Gastrocnemius medialis (tissue), 4 donors: Measurements from ENCODE around the gene KCNK3. TPM values are rescaled to one million over a fixed set of nuclear protein-coding genes. Genes with fewer than 3 reads are reported as not detected.

Experiments used
- ATAC-seq, 2 donors: fragments of 150-250 bp; one replicate each; pipeline ENCODE4 v1.9.1; 2016
- DNase-seq, 2 donors: peaks; one replicate each; pipeline ENCODE4 v3.0.0-alpha.2; 2019
- H3K27ac ChIP-seq, 4 donors: fragments of 200-600 bp; sonication (generic); 1 replicate in 1 of 4; 2 replicates in 3 of 4; pipeline ENCODE4 v1.5.1; 2016 to 2018; ENCODE audit warnings: mild to moderate bottlenecking in 2 of 4, moderate library complexity in 1 of 4
- H3K27me3 ChIP-seq, 3 donors: fragments of 200-600 bp; sonication (generic) in 2 of 3; 1 replicate in 1 of 3; 2 replicates in 2 of 3; pipeline versions ENCODE4 v1.5.1 to v1.6.0; 2016 to 2019; ENCODE audit warnings: mild to moderate bottlenecking in 1 of 3, moderate library complexity in 1 of 3
- H3K36me3 ChIP-seq, 2 donors: fragments of 200-600 bp; sonication (generic) in 1 of 2; one replicate each; pipeline ENCODE4 v1.5.1; 2017 to 2018
- H3K4me1 ChIP-seq, 2 donors: fragments of 200-600 bp; sonication (generic) in 1 of 2; one replicate each; pipeline ENCODE4 v1.5.1; 2016 to 2017; ENCODE audit warnings: mild to moderate bottlenecking in 2 of 2
- H3K4me3 ChIP-seq, 4 donors: fragments of 200-600 bp; sonication (generic) in 3 of 4; 1 replicate in 1 of 4; 2 replicates in 3 of 4; pipeline ENCODE4 v1.5.1; 2016 to 2019; ENCODE audit warnings: mild to moderate bottlenecking in 2 of 4
- H3K9me3 ChIP-seq, 3 donors: fragments of 200-600 bp; sonication (generic) in 2 of 3; 1 replicate in 1 of 3; 2 replicates in 2 of 3; pipeline ENCODE4 v1.5.1; 2016 to 2019
- POLR2A ChIP-seq, 2 donors: fragments of 450-650 bp; IDR thresholded peaks; one replicate each; pipeline ENCODE4 v1.6.1; 2017; ENCODE audit warnings: antibody characterized with exemption in 2 of 2, mild to moderate bottlenecking in 2 of 2, moderate library complexity in 2 of 2
- in situ Hi-C, 4 donors: fragments of 200-750 bp; cut with MboI; loops; one replicate each; pipeline versions ENCODE4 v1.15.0 to v1.8.0; 2017; ENCODE audit warnings: low sequenced_read_pairs in 4 of 4
- intact Hi-C: fragments of 100-400 bp; cut with DNase I; formaldehyde crosslinking; loops from one replicate; pipeline ENCODE4 v1.15.1; 2023; ENCODE audit warnings: low total_unique reads
- total RNA-seq, 4 donors: library from RNA; depleted of rRNA; stranded (reverse); fragments of >200 nt; gene quantifications; one replicate each; pipeline versions ENCODE4 v1.1.0 to v1.2.3, GENCODE V29; 2016
- TF ChIP-seq, protein P1 (sequence below), 5 experiments: fragments of 450-650 bp in 3 of 5; fragments of 200-600 bp in 2 of 5; sonication (generic) in 2 of 5; IDR thresholded peaks in 4 of 5; conservative IDR thresholded peaks in 1 of 5; 1 replicate in 4 of 5; 2 replicates in 1 of 5; pipeline ENCODE4 v1.5.1; 2016 to 2019; ENCODE audit warnings: antibody characterized with exemption in 5 of 5, mild to moderate bottlenecking in 3 of 5, moderate library complexity in 3 of 5

KCNK3 gene
- total RNA-seq, 4 donors from 2014 or later, result 0.80 to 11.6 (median 1.2) TPM

DNA sequence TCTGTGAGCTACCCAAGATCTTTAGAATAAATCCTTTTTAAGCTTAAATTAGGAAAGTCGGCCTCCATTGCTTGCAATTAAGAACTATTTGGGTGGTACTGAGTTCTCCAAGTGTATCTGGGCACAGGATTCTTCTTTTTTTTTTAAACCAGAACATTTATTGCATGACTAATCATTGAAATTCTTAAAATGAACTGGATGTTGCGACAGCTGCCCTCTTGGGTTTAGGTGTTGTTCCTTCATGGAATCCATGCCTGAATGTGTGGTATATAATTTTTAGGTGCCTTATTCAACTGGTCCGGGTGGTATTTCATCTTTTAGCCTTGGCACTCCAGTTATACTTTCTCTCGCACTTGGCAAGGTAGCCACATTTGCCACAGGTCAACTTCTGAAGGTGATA, 14.5 kb upstream of the KCNK3 start:
- in situ Hi-C loops, result no loop called here
- intact Hi-C loops, result no loop called here
- Histone ChIP-seq H3K27ac (no peak overlapping the region), H3K4me1 (no peaks in the 10 kb centered on the region), H3K27me3 (peaks cover 0 to 3% (median 0%) of the 10 kb centered on the region in 3 donors), H3K36me3 (no peaks in the 10 kb centered on the region), H3K9me3 (no peaks in the 10 kb centered on the region), H3K4me3 (no peak overlapping the region)
- TF ChIP-seq POLR2A (IDR thresholded peaks at IDR 0.05), result no peak
- ATAC-seq (no peak), DNase-seq (no peak)

DNA sequence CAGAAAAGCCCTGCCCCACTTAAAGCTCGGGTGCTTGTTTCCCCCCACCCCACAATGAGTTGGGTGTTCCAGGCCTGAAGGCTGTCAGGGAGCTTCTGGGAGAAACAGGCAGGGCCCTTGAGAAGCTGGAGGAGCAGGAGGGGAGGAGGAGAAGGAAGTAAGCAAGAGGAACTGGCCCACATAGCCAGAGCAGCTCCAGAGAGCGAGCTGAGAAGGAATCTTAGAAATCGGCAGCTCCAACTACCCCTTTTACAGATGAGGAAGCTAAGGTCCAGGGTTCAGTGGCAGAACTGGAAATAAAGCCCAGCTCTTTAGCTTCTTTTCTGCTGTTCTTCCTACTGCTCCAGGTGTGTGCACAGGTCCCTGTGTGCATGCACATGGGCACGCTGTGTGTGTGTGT, 12.7 kb upstream of the KCNK3 start:
- TF ChIP-seq, protein P1, sequence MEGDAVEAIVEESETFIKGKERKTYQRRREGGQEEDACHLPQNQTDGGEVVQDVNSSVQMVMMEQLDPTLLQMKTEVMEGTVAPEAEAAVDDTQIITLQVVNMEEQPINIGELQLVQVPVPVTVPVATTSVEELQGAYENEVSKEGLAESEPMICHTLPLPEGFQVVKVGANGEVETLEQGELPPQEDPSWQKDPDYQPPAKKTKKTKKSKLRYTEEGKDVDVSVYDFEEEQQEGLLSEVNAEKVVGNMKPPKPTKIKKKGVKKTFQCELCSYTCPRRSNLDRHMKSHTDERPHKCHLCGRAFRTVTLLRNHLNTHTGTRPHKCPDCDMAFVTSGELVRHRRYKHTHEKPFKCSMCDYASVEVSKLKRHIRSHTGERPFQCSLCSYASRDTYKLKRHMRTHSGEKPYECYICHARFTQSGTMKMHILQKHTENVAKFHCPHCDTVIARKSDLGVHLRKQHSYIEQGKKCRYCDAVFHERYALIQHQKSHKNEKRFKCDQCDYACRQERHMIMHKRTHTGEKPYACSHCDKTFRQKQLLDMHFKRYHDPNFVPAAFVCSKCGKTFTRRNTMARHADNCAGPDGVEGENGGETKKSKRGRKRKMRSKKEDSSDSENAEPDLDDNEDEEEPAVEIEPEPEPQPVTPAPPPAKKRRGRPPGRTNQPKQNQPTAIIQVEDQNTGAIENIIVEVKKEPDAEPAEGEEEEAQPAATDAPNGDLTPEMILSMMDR (IDR thresholded peaks at IDR 0.05 in 4 of 5, conservative IDR thresholded peaks at IDR 0.05 in 1 of 5), result no peak
- no peak for TF ChIP-seq POLR2A (IDR thresholded peaks at IDR 0.05)
- intact Hi-C loops, result no loop called here
- Histone ChIP-seq H3K4me3 (no peak overlapping the region), H3K9me3 (no peaks in the 10 kb centered on the region), H3K27me3 (peaks cover 0 to 3% (median 0%) of the 10 kb centered on the region in 3 donors), H3K27ac (no peak overlapping the region), H3K4me1 (no peaks in the 10 kb centered on the region), H3K36me3 (no peaks in the 10 kb centered on the region)
- in situ Hi-C loops, result no loop called here
- no peak for ATAC-seq
- DNase-seq, result no peak

DNA sequence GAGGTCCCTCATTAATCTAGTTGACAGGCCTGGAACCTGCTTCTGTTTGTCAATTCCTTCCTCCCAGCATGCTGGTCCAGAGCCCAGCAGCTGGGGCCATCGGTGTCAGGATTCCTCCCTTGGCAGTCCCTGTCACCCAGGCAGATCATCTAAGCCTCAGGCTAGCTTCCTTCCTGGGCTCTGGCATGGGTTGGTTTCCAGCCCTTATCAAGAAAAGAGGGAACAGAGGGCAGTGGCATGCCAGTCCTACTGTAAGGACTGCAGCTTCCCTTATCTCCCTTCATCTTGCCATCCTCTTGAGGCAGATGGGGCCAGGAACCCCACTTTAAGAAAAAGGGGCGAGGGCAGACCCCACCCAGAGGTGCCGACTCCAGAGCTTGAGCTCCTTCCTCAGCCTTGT, 10.9 kb upstream of the KCNK3 start:
- no peak for ATAC-seq
- Histone ChIP-seq H3K36me3 (no peaks in the 10 kb centered on the region), H3K9me3 (no peaks in the 10 kb centered on the region), H3K27ac (no peak overlapping the region), H3K4me3 (no peak overlapping the region), H3K4me1 (no peaks in the 10 kb centered on the region), H3K27me3 (peaks cover 0 to 3% (median 0%) of the 10 kb centered on the region in 3 donors)
- no peak for DNase-seq
- TF ChIP-seq POLR2A (IDR thresholded peaks at IDR 0.05), result no peak
- TF ChIP-seq, protein P1 (IDR thresholded peaks at IDR 0.05 in 4 of 5, conservative IDR thresholded peaks at IDR 0.05 in 1 of 5), result no peak
- in situ Hi-C loops (no loop called here), intact Hi-C loops (no loop called here)

DNA sequence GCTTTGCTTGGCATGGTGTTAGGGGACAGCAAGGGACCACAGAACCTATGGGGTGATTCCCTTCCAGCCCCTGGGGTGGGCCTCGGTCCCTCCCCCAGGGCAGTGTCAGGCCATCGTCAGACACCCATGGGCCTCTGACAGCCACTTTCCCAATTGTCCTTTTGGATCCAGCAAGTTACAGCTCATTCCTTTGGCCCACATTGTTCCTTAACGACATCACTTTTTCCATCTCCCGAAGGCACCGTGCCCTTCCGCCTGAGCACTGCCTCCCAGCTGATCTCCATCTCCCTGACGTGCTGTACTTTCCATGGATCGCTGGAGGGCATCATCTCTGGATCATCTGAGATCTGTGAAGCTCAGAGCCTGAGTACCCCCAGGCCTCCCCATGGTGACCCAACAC, 10.4 kb upstream of the KCNK3 start:
- H3K27me3 ChIP-seq, result peaks cover 0 to 3% (median 0%) of the 10 kb centered on the region in 3 donors
- no peak overlapping the region for H3K27ac ChIP-seq
- intact Hi-C loops, result no loop called here
- no peaks in the 10 kb centered on the region for H3K4me1 ChIP-seq
- no peak for TF ChIP-seq POLR2A (IDR thresholded peaks at IDR 0.05)
- TF ChIP-seq, protein P1 (IDR thresholded peaks at IDR 0.05 in 4 of 5, conservative IDR thresholded peaks at IDR 0.05 in 1 of 5), result no peak
- H3K9me3 ChIP-seq, result no peaks in the 10 kb centered on the region
- DNase-seq (no peak), ATAC-seq (no peak)
- no peak overlapping the region for H3K4me3 ChIP-seq
- in situ Hi-C loops, result no loop called here
- H3K36me3 ChIP-seq, result no peaks in the 10 kb centered on the region

DNA sequence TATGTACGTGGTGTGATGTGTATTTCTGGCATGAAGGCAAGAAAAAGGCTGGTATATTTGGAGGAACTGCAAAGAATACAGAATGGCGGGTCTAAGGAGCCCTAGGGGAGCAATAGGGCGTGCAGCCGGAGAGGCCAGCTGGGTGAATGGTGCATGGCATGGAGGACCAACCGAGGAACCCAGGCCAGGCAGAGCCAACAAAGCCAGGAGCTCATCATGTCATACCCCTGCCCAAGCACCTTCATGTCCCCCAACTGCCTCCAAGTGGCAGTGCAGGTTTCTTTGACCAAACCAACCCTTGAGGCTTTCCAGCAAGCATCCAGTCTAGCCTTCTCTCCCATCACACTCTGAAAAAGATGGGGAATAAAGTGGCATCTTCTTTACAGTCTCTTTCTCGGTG, 8.9 kb upstream of the KCNK3 start:
- intact Hi-C loops, result no loop called here
- DNase-seq, result no peak
- H3K27ac ChIP-seq, result no peak overlapping the region
- H3K27me3 ChIP-seq, result no peaks in the 10 kb centered on the region
- no peaks in the 10 kb centered on the region for H3K36me3 ChIP-seq
- in situ Hi-C loops, result no loop called here
- H3K4me1 ChIP-seq, result no peaks in the 10 kb centered on the region
- no peak for ATAC-seq
- TF ChIP-seq, protein P1 (IDR thresholded peaks at IDR 0.05 in 4 of 5, conservative IDR thresholded peaks at IDR 0.05 in 1 of 5), result no peak
- no peaks in the 10 kb centered on the region for H3K9me3 ChIP-seq
- no peak overlapping the region for H3K4me3 ChIP-seq
